Thyroid gland (tissue), 4 donors: ENCODE measurements around the gene RPP14.

Experiments used
- POLR2A ChIP-seq, 2 donors: fragments of 450-650 bp; IDR thresholded peaks; one replicate each; pipeline ENCODE4 v1.6.1; 2017; ENCODE audit warnings: antibody characterized with exemption in 2 of 2, mild to moderate bottlenecking in 2 of 2, moderate library complexity in 1 of 2
- TF ChIP-seq, protein P1 (sequence below), 6 experiments: fragments of 200-600 bp in 3 of 6; fragments of 450-650 bp in 3 of 6; sonication (generic) in 3 of 6; IDR thresholded peaks; one replicate each; pipeline ENCODE4 v1.5.1; 2016 to 2019; ENCODE audit warnings: antibody characterized with exemption in 6 of 6, mild to moderate bottlenecking in 2 of 6, inconsistent platforms in 1 of 6, moderate library complexity in 1 of 6

DNA sequence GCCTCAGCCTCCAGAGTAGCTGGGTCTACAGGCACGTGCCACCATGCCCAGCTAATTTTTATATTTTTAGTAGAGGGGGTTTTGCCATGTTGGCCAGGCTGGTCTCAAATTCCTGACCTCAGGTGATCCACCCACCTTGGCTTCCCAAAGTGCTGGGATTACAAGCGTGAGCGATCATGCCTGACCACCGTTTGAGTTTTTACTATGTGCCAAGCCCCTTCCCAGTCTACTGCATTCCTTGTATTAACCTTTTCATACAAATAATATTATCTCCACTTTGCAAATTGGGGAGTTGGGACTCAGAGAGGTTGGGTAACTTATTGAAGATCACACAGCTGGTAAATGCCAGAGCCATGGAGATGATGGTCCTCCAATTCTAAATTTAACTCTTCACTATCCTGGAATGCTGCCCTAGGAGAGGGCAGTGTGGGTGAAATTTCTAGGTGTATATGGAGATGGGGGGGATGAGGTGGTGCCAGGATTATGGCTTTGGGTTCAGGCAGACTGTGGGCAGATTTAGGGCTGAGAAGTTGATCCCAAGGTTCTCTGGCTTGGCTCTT is 25.6 kb downstream of the RPP14 start:
- TF ChIP-seq, protein P1, sequence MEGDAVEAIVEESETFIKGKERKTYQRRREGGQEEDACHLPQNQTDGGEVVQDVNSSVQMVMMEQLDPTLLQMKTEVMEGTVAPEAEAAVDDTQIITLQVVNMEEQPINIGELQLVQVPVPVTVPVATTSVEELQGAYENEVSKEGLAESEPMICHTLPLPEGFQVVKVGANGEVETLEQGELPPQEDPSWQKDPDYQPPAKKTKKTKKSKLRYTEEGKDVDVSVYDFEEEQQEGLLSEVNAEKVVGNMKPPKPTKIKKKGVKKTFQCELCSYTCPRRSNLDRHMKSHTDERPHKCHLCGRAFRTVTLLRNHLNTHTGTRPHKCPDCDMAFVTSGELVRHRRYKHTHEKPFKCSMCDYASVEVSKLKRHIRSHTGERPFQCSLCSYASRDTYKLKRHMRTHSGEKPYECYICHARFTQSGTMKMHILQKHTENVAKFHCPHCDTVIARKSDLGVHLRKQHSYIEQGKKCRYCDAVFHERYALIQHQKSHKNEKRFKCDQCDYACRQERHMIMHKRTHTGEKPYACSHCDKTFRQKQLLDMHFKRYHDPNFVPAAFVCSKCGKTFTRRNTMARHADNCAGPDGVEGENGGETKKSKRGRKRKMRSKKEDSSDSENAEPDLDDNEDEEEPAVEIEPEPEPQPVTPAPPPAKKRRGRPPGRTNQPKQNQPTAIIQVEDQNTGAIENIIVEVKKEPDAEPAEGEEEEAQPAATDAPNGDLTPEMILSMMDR (IDR thresholded peaks at IDR 0.05): no peak
- TF ChIP-seq POLR2A (IDR thresholded peaks at IDR 0.05): no peak
